Inflammatory macrophage treated with lipopolysaccharide for 4 hours (primary cell): ENCODE measurements around the gene MRPS2.
"Not testable (repeated sequence)": the region's sequence is repeated elsewhere in the genome, so short reads cannot be mapped to it uniquely, and the experiment has no call there.

Experiments used
- DNase-seq: peaks from one replicate; pipeline ENCODE4 v3.0.0-alpha.2; 2020

The MRPS2 gene

DNA sequence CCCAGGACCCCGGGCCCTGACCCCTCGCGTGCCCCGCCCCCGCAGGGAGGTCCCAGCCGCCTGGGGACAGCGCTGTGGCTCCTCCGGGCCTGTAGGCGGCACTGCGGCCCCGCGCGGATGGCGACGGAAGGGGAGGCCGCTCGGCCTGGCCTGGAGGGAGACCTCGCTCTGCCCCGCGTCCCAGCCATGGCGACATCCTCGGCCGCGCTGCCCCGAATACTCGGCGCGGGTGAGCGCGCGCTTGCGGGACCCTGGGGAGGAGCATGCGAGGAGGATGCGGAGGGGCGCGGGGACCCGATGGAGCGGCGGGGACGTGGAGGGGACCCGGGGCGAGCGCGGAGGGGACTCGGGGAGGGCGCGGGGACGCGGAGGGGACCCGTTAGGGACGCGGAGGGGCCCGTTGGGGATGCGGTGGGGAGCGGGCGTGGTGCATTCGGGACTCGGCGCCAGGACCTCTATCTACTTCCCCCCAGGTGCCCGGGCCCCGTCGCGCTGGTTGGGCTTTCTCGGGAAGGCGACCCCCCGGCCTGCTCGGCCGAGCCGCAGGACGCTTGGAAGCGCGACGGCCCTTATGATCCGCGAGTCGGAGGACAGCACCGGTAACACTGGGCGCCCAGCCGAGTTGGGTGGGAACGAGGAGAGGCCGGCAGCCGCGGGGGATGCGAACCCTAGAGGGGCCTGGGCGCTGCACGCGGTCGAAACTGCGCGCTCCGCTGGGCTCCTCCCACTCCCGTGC, at the start of gene MRPS2:
Gene MRPS2, plus strand, starts transcription at position 158 of the 736 bp plus-strand sequence. Its CDS starts 29 bp downstream, at position 187.
- peak; percentile 91 for DNase-seq

DNA sequence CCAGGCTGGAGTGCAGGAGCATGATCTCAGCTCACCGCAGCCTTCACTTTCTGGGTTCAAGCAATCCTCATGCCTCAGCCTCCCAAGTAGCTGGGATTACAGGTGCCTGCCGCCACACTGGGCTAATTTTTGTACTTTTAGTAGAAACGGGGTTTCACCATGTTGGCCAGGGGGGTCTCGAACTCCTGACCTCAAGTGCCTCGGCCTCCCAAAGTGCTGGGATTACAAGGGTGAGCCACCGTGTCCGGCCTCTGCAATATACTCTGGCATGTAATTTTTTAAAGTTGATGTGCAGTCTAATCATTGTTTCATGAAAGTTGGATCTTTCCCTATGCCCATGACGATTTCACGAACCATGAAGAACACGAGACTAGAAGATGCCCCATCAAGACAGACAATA, 49.5 kb upstream of the MRPS2 start:
- no peak for DNase-seq

DNA sequence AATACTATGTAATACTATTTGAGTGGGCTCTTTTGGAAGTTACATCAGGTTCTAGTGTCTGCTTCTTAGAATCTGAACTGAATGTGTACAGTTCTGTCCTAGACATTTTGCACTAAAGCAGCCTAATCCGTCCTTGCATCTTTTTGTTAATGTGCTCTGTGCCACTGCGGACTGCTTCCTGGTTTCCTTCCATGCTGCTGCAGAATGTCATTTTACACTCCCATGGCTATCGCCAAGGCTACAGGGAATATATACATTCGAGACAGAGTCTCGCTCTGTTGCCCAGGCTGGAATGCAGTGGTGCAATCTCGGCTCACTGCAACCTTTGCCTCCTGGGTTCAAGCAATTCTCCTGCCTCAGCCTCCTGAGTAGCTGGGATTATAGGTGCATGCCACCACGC, 48.6 kb upstream of the MRPS2 start:
- DNase-seq, result not testable (repeated sequence)

- no peak for DNase-seq
These were observed 45.7 kb upstream of the MRPS2 start for GRCh38 chr9:135454737-135455136.

DNA sequence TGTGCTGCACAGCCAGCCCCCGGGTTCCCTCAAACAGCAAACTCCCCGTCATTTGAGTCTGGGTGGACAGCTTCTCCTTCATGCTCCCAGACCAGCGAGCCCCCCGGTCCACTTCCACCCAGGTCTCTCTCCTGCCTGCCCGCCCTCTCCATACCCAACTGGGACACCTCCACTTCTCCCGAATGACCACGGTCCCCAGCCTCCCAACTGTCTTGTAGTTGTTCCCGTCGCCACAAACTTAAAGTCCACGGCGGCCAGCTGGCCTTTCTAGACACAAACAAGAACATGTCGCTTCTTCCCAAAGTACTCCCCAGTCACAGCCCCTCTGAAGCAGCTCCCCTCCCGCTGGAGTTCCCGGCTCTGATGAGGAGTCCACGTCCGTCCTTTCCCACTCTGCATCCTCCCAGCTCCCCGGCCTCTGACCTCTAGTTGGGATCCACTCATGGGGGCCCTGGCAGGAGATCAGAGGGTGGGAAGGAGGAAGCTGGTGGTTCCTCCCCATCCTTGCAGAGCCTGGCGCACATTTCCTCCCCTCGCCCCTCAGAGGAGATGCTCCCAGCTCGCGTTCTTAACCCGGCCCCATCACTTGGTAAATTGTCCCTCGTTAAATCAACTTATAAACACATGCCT, 45.0 kb upstream of the MRPS2 start:
- no peak for DNase-seq

- DNase-seq, result no peak
These were observed 43.9 kb upstream of the MRPS2 start for GRCh38 chr9:135456436-135457104.

DNA sequence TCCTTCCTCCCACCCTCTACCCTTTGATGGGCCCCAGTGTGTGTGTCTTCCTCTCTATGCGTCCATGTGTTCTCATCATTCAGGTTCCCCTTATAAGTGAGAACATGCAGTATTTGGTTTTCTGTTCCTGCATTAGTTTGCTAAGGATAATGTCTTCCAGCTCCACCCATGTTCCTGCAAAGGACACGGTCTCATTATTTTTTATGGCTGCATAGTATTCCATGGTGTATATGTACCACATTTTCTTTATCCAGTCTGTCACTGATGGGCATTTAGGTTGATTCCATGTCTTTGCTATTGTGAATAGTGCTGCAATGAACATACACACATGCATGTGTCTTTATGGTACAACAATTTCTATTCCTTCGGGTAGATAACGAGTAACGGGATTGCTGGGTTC, 42.0 kb upstream of the MRPS2 start:
- not testable (repeated sequence) for DNase-seq

- no peak for DNase-seq
These were observed 38.5 kb upstream of the MRPS2 start for GRCh38 chr9:135461936-135462335.

DNA sequence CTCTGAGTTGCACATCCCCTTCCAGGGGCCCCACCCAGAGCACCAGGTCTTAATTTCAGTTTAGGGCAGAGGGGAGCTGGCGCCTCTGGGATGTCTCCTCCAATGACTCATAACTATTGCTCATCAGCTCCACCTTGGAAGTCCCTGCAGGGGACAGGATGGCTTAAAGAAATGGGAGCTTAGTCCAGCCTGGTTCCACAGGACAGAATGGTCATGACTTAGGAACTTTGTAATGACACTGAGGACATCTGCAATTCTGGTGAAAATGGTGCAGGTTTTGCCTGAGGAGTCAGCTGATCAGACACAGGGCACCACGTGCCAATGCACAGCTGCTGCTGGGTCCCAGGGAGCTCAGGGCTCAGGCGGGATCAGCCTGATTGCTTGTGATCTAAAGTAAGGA, 37.3 kb upstream of the MRPS2 start:
- no peak for DNase-seq

DNA sequence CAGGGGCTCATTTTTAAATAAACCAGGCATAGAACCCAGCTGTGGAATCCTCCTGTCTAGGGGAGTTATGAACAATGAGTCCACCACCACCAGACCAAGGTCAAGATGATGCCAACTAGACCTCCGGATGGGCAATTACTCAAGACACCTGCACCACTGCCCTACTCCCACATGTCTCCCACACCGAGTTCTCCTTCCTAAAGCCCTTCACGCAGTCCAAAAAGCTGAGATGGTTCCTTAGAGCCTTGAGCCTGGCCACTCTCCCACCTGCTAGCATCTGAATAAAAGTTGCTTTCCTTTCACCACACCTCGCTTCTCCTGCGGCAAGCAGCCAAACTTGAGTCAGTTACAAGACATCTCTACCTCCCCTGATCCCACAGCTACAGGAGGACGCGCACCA, 36.3 kb upstream of the MRPS2 start:
- DNase-seq, result no peak

DNA sequence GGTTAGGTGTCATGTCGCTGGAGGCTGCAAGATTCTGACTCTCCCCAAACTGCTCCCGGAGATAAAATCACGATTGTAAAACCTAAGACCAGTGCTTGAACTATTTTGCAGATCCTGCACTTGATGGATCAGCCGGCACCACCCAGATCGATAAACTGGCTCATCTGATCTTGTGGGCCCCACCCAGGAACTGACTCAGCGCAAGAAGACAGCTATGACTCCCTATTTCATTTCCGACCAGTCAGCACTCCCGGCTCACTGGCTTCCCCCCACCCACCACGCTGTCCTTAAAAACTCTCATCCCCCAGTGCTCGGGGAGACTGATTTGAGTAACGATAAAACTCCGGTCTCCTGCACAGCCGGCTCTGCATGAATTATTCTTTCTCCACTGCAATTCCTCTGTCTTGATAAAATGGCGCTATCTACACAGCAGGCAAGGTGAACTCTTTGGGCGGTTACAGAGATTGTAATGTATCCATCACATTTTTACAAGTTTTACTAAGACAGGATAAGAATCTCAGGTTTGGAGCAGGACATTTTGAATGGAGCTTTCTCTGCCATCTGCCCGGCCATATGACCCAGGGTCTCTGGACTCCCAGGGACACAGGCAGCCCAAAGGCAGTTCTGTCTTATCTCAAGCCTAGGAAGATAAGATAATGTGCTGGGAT, 31.5 kb upstream of the MRPS2 start:
- DNase-seq, result peak; percentile 65

GRCh38 chr9:135471791-135472640, 28.5 kb upstream of the MRPS2 start:
- DNase-seq, result no peak

GRCh38 chr9:135473972-135474543, 26.4 kb upstream of the MRPS2 start:
- no peak for DNase-seq

DNA sequence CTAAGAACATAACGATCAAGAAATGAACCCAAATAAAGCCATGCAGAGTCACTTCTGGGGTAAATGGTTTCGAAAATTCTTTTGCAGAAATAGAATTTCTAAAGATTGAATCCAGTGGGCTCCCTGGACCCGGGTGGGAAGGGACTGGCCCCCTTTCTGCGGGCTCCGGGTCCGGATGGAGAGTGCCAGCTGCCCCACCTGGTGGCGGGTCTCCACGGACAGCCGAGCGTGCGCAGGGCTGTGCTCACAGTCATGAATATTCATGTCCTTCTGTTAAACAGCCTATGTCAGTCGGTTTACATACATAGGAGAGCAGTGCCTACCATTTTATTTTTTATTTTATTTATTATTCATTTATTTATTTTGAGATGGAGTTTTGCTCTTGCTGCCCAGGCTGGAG, 25.6 kb upstream of the MRPS2 start:
- peak; percentile 16 for DNase-seq

DNA sequence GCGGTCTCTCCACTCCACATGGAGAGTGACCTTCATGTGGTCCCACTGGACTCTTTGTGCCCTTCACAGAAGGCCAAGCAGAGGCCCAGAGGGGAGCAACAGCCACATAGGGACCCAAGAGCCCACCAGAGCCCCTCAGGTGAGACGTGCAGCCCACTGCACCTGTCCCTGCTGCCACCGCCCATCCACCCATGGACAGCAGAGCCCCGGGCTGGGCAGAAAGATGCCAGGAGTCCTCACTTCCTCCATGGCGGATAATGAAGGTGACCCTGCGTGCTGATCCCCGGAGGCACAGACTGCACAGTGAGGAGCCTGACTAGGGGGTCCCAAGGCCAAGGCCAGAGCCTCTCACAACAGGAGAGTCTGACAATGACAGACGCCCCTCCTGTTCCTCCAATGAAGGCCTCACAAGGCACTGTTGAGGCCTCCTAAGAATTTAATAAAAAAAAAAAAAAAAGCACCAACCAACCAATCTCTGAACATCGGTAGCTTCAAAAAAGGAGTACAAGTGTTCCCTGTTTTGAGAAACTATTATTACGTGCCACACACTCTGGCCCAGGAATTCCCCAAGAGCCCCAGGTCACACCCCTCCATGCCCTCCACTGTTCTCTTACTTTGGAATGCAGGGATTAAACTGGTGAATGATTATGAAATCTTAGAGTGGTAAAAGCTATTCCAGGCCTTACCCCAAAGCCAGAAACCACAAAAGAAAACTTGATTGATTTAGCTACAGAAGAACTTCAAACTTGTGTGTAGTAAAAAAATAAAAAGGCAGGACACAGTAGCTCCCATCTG, 23.7 kb upstream of the MRPS2 start:
- no peak for DNase-seq

GRCh38 chr9:135478191-135478590, 22.3 kb upstream of the MRPS2 start:
- DNase-seq, result no peak

- peak; percentile 49 for DNase-seq
These were observed 21.5 kb upstream of the MRPS2 start for GRCh38 chr9:135478829-135479468.

DNA sequence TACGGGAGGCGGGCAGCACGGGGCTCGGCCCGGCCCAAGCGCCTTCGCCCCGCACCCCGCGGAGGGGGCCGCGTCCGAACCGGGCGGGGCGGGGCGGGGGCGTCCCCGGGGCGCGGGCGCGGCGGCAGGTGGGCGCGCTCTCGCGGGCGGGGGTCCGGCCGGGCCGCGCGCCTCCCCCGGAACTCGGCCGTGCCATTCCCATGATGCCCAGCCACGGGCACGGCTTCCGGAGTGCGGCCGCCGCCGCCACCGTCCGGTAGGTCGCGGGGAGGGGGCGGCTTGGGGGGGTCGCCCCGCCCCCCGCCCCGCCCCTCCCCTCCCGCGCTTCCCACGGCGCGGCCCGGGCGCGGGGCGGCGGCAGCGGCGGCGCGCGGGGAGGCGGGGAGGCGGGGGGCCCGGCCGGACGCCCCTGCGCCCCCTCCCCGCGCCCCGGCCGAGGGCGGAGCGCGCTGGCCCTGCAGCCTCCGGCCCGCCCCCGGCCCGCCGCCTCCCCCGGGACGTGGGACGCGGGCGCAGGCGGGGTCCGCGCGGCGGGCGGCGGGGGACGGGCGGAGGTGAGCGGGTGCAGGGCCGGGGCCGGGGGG, 20.9 kb upstream of the MRPS2 start, which contains the start of gene PPP1R26:
Gene PPP1R26, plus strand, starts transcription at position 314 of the 584 bp plus-strand sequence. CDS start 4,729 bp downstream, outside the sequence.
- DNase-seq, result peak; percentile 10

GRCh38 chr9:135480071-135480939, 20.2 kb upstream of the MRPS2 start:
- DNase-seq, result peak; percentile 39
